Immature natural killer cell (primary cell): ENCODE measurements around the gene ATR. TPM values are rescaled to one million over a fixed set of nuclear protein-coding genes. Genes with fewer than 3 reads are reported as not detected.

Source experiments
- DNase-seq, 3 donors: peaks; one replicate each; pipeline ENCODE4 v3.0.0; 2022; ENCODE audit warnings: mixed read lengths in 1 of 3
- H3K27ac Mint-ChIP-seq, 6 donors: one replicate each; pipeline ENCODE4 v1.8.0; 2020; ENCODE audit warnings: mixed read lengths in 6 of 6, mild to moderate bottlenecking in 5 of 6, inconsistent platforms in 4 of 6, moderate library complexity in 3 of 6
- H3K27me3 Mint-ChIP-seq, 3 donors: one replicate each; pipeline ENCODE4 v1.8.0; 2020 to 2021; ENCODE audit warnings: low read depth in 3 of 3, mild to moderate bottlenecking in 3 of 3, mixed read lengths in 3 of 3, moderate library complexity in 3 of 3, inconsistent platforms in 1 of 3
- H3K36me3 Mint-ChIP-seq, 3 donors: one replicate each; pipeline ENCODE4 v1.8.0; 2020; ENCODE audit warnings: mixed read lengths in 3 of 3, inconsistent platforms in 2 of 3, mild to moderate bottlenecking in 2 of 3
- H3K4me1 Mint-ChIP-seq, 2 donors: one replicate each; pipeline ENCODE4 v1.8.0; 2020; ENCODE audit warnings: inconsistent platforms in 2 of 2, mild to moderate bottlenecking in 2 of 2, mixed read lengths in 2 of 2, moderate library complexity in 1 of 2
- H3K4me3 Mint-ChIP-seq, 5 donors: one replicate each; pipeline ENCODE4 v1.8.0; 2020; ENCODE audit warnings: mild to moderate bottlenecking in 5 of 5, mixed read lengths in 5 of 5, inconsistent platforms in 3 of 5, moderate library complexity in 3 of 5
- H3K9me3 Mint-ChIP-seq, 6 donors: one replicate each; pipeline ENCODE4 v1.8.0; 2020; ENCODE audit warnings: mild to moderate bottlenecking in 6 of 6, mixed read lengths in 6 of 6, inconsistent platforms in 4 of 6, moderate library complexity in 3 of 6
- polyA plus RNA-seq, 3 donors: library from polyadenylated mRNA; unstranded; fragments of 300-500 nt; fragmentation: Illumina TruSeq; gene quantifications; one replicate each; pipeline ENCODE4 v1.2.3, GENCODE V29; 2021

Gene ATR
- polyA plus RNA-seq = 10 to 100 TPM in 2 of 3 donors, 1 to 10 TPM in 1; 9.8 to 14.4 (median 10.1) TPM

GRCh38 chr3:142578329-142579223 is at the start of gene ATR:
ATR (minus strand) TSS chr3:142578733; CDS start chr3:142578704, 29 bp downstream.
- H3K9me3 Mint-ChIP-seq = no peaks in the 10 kb centered on the region
- DNase-seq = peak; percentile 97 to 98 (median 97)
- peak within 1 kb of the TSS; percentile 91 to 99 (median 98) for H3K27ac Mint-ChIP-seq
- peaks cover 52 to 63% of the 10 kb centered on the region in 2 donors for H3K4me1 Mint-ChIP-seq
- peaks cover 0 to 3% (median 0%) of the 10 kb centered on the region in 3 donors for H3K36me3 Mint-ChIP-seq
- H3K4me3 Mint-ChIP-seq = peak within 1 kb of the TSS; percentile 89 to 99 (median 92)
- peaks cover 0 to 12% (median 8%) of the 10 kb centered on the region in 3 donors for H3K27me3 Mint-ChIP-seq

GRCh38 chr3:142626971-142627370 is 48.4 kb upstream of the ATR start:
- H3K9me3 Mint-ChIP-seq = no peaks in the 10 kb centered on the region
- H3K36me3 Mint-ChIP-seq = no peaks in the 10 kb centered on the region
- DNase-seq = no peak
- H3K4me1 Mint-ChIP-seq = no peaks in the 10 kb centered on the region
- H3K27ac Mint-ChIP-seq = no peak overlapping the region
- peaks cover 0 to 4% (median 2%) of the 10 kb centered on the region in 3 donors for H3K27me3 Mint-ChIP-seq
- H3K4me3 Mint-ChIP-seq = no peak overlapping the region

DNA sequence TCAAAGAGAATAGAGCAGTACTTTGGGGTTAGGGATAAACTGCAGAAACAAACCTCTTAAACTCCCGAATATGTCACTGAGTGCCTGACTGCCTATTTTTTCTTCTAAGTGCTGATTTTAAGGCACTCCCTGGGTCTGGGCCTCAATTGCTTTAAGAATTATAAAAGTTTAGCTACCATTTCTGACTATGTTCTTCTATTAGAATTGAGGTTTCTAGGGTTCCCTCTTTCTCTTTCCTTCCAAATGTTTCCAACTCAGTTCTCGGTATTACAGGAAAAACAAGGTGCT is 46.6 kb upstream of the ATR start:
- H3K4me3 Mint-ChIP-seq = no peak overlapping the region
- H3K9me3 Mint-ChIP-seq = no peaks in the 10 kb centered on the region
- peaks cover 0 to 2% (median 0%) of the 10 kb centered on the region in 3 donors for H3K27me3 Mint-ChIP-seq
- no peak overlapping the region for H3K27ac Mint-ChIP-seq
- no peaks in the 10 kb centered on the region for H3K4me1 Mint-ChIP-seq
- DNase-seq = no peak
- H3K36me3 Mint-ChIP-seq = no peaks in the 10 kb centered on the region

DNA sequence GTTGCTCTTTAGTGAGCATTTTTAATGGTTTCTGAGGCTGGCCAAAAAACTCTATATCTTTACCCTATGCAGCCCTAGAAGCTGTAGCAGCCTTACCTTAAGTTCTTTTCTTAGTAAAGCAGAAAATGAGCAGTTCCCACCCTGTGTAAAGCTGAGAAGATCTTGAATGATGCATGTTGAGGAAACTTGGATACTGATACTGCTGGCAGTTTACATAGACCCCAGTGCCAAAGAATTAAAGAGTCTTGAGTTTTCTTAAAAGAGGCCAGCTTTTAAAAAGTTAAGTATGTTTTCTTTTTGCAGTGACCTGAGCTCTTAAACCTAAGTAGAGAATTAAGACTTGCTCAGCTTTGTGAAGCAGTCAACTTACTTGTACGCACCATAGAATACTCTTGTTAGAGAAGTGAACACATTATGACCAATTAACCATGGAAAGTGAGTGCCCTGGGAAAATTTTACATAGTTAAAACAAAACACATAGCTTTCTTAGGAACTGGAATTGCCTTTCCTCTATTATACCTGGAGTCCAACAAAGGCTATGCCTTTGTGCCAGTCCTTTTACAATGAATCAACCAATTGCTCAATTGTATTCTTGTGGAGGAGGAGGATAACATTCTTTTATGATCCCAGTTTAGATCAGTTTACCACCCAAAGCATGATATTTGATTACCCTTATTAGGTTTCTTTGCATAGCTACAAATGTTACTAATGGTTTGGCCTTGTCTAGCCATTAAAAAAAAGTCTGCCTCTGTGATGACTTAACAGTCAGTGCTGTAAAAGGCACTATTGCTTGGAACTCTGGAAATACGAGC is 46.0 kb upstream of the ATR start:
- Mint-ChIP-seq H3K9me3 (no peaks in the 10 kb centered on the region), H3K27me3 (peaks cover 0 to 2% (median 0%) of the 10 kb centered on the region in 3 donors), H3K27ac (no peak overlapping the region), H3K4me3 (no peak overlapping the region), H3K4me1 (no peaks in the 10 kb centered on the region), H3K36me3 (no peaks in the 10 kb centered on the region)
- no peak for DNase-seq

DNA sequence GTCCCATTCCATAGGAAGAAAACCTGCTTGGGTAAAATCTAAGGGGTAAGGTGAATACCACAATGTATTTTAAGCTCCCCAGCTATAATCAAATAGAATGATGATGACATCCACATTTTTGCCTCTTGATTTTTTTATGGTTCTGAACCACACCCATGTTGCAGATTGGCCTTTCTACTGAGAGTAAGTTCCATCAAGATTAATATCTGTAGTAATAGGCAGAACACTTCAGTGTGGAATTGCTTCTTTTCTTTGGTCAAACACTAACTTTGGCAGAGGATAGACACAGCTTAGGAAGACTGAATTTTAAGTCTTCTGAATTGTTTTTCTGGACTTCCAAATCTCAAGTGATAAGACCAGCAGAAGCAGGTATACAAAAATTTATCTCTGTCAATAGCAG is 44.7 kb upstream of the ATR start:
- Mint-ChIP-seq H3K4me3 (no peak overlapping the region), H3K4me1 (no peaks in the 10 kb centered on the region), H3K27me3 (peaks cover 0 to 2% (median 0%) of the 10 kb centered on the region in 3 donors), H3K9me3 (no peaks in the 10 kb centered on the region), H3K36me3 (no peaks in the 10 kb centered on the region), H3K27ac (no peak overlapping the region)
- DNase-seq = no peak

GRCh38 chr3:142622405-142622804 is 43.9 kb upstream of the ATR start:
- Mint-ChIP-seq H3K27ac (no peak overlapping the region), H3K27me3 (peaks cover 0 to 2% (median 0%) of the 10 kb centered on the region in 3 donors), H3K9me3 (no peaks in the 10 kb centered on the region), H3K36me3 (no peaks in the 10 kb centered on the region), H3K4me1 (no peaks in the 10 kb centered on the region), H3K4me3 (no peak overlapping the region)
- DNase-seq = no peak

- Mint-ChIP-seq H3K4me3 (no peak overlapping the region), H3K36me3 (no peaks in the 10 kb centered on the region), H3K4me1 (peaks cover 0 to 15% of the 10 kb centered on the region in 2 donors), H3K9me3 (no peaks in the 10 kb centered on the region), H3K27me3 (peaks cover 0 to 6% (median 2%) of the 10 kb centered on the region in 3 donors), H3K27ac (no peak overlapping the region)
- no peak for DNase-seq
Measured at GRCh38 chr3:142618917-142619461, 40.5 kb upstream of the ATR start.

DNA sequence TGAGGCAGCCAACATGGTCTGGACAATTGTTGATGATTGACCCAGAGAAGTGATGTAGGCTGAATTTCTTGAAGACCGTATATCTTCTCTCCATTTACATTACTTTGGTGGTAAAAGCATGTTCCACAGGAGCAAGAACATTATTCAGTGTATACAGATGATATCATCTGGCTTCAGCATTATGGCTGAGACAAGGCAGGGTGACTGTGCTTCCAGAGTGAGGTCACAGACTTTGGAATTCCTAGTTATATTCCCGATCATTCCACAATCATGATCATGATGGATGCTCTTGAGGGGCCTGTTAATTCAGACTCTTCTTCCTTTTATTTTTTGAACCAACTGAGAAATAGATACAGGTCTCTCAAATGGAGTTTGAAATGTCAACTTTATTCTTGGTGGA is 36.6 kb upstream of the ATR start:
- Mint-ChIP-seq H3K36me3 (no peaks in the 10 kb centered on the region), H3K27ac (no peak overlapping the region), H3K27me3 (peaks cover 0 to 6% (median 2%) of the 10 kb centered on the region in 3 donors), H3K9me3 (no peaks in the 10 kb centered on the region), H3K4me1 (peaks cover 0 to 15% of the 10 kb centered on the region in 2 donors), H3K4me3 (no peak overlapping the region)
- DNase-seq = no peak

DNA sequence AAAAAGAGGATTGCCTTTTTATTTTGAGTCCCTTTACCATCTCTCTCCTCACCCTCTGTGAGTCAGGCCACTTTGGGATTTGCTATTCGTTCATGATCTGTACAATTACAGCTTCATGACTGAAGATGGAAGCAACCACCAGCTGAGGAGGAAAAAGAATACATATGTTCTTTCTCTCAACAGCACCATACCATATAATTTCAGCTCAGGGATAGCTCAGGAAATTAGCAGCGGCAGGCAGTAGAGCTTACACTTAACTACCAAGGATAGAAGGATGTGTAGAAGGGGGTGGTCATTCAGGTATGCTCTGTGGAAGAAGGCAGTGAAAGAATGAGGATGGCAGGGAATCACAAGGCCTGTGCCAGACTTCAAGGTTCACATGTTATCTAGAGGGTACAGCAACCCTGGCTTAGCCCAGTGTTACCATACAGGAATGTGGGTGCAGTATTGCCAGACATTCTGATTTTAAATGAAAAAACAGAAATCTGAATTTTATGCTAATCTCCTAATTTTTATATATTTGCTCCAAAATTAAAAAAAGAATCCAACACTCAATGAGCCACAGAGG is 35.6 kb upstream of the ATR start:
- Mint-ChIP-seq H3K4me3 (no peak overlapping the region), H3K9me3 (no peaks in the 10 kb centered on the region), H3K36me3 (no peaks in the 10 kb centered on the region), H3K27me3 (peaks cover 2 to 6% (median 2%) of the 10 kb centered on the region in 3 donors), H3K4me1 (peaks cover 0 to 15% of the 10 kb centered on the region in 2 donors), H3K27ac (no peak overlapping the region)
- no peak for DNase-seq

GRCh38 chr3:142613491-142613890 is 35.0 kb upstream of the ATR start:
- Mint-ChIP-seq H3K9me3 (no peaks in the 10 kb centered on the region), H3K4me1 (peaks cover 0 to 15% of the 10 kb centered on the region in 2 donors), H3K27ac (peak overlapping the region in 1 of 6 donors; percentile 40), H3K36me3 (no peaks in the 10 kb centered on the region), H3K27me3 (peaks cover 2 to 6% (median 2%) of the 10 kb centered on the region in 3 donors), H3K4me3 (no peak overlapping the region)
- no peak for DNase-seq

DNA sequence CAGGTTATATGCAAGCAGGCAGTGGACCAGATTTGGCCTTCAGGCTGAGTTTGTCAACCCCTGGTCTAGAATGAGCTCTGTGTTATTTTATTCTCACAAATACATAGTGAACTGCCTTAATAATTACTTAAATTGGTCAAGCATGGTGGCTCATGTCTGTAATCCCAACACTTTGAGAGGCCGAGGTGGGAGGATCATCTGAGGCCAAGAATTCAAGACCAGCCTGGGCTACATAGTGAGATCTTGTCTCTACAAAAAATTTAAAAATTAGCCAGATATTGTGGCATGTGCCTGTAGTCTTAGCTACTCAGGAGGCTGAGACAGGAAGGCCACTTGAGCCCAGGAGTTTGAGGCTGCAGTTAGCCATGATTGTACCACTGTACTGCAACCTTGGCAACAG is 32.7 kb upstream of the ATR start:
- Mint-ChIP-seq H3K36me3 (no peaks in the 10 kb centered on the region), H3K9me3 (no peaks in the 10 kb centered on the region), H3K27me3 (peaks cover 2 to 6% (median 2%) of the 10 kb centered on the region in 3 donors), H3K4me3 (no peak overlapping the region), H3K27ac (no peak overlapping the region), H3K4me1 (peaks cover 0 to 15% of the 10 kb centered on the region in 2 donors)
- DNase-seq = no peak

DNA sequence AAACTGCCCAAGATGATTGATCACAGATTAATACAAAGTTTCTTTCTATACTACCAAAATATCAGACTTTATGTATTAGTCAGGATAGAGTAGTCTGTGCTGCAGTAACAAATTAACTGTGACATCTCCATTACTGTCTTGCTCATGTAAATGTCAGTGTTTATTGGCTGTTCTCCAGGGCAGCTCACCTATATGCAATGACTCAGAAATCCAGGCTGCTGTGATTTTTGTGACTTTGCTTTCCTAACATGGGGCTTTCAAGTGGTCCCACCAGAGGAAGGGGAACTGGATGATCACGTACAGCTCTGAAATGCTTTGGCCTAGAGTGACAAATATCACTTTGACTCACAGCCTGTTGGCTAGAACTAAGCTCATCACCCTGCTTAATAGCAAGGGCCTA is 30.6 kb upstream of the ATR start:
- Mint-ChIP-seq H3K27ac (no peak overlapping the region), H3K4me3 (no peak overlapping the region), H3K36me3 (no peaks in the 10 kb centered on the region), H3K9me3 (no peaks in the 10 kb centered on the region), H3K27me3 (peaks cover 0 to 2% (median 0%) of the 10 kb centered on the region in 3 donors), H3K4me1 (no peaks in the 10 kb centered on the region)
- DNase-seq = no peak

DNA sequence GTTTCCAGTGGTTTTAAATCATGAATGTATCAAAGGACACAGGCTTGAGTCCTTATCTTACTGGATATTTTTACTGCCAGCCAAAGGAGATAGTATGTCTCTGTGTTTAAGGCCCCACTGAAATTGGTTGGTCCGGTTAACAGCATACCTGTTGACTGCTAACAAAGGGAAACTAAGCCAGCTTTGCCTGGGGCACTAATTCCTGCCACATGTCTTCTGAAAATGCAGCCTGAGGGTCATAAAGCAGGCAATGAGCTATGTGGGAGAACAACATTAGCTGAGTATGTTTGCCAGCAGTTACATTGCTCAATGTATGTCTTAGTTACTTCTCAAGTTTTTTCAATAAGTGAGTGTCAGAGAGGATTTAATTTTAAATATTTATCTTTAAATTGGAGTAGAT is 30.1 kb upstream of the ATR start:
- DNase-seq = no peak
- Mint-ChIP-seq H3K4me3 (no peak overlapping the region), H3K4me1 (no peaks in the 10 kb centered on the region), H3K36me3 (no peaks in the 10 kb centered on the region), H3K9me3 (no peaks in the 10 kb centered on the region), H3K27ac (no peak overlapping the region), H3K27me3 (peaks cover 0 to 2% (median 0%) of the 10 kb centered on the region in 3 donors)

GRCh38 chr3:142604940-142605339 is 26.4 kb upstream of the ATR start:
- H3K27ac Mint-ChIP-seq = no peak overlapping the region
- H3K9me3 Mint-ChIP-seq = no peaks in the 10 kb centered on the region
- H3K4me3 Mint-ChIP-seq = no peak overlapping the region
- DNase-seq = no peak
- no peaks in the 10 kb centered on the region for H3K36me3 Mint-ChIP-seq
- peaks cover under 1 to 2% (median 1%) of the 10 kb centered on the region in 3 donors for H3K27me3 Mint-ChIP-seq
- H3K4me1 Mint-ChIP-seq = no peaks in the 10 kb centered on the region
